ENCODE results near the gene EYS. TPM values are rescaled to one million over a fixed set of nuclear protein-coding genes. Genes with fewer than 3 reads are reported as not detected.

Gene EYS
- 0.22 and 0.51 TPM in 2 replicates for total RNA-seq (2012; rRNA removed)

DNA sequence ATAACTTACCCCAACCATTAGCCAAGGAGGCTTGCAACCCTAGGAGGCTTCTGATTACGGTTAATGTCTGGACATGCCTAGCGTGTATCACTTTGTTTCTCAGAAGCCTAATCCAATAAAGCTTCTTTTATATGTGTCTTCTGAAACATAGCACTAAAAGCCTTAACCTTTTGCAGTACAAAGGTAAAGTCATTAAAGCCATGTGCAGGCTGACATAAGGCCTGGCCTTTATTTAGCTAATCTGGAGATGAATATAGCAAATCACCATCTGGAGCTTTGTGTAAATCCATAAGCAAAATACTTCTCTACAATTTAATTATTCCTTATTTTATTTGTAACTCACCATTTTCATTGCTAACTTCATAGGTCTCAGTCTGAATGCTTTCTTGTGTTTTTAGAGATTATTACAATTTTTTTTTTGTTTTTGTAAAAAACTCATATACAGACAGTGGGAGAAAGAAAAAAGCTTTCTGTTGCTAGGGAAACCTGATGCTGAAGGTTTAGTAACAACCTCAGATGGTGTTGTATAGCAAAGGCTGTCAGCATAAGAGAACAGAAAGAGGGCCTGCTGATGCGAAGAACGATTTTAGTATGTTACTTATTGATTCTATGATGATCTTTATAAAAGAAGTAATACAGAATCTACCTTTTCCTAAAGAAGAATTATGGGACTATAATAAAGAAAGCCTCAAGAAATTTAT lies at the start of gene EYS:
Gene EYS (minus strand): TSS at position 101 of the 701 bp plus-strand sequence. CDS start 211,816 bp downstream, outside the sequence.
- Histone ChIP-seq H3K4me1 (ENCODE audit: control insufficient read depth, insufficient read depth, low read length) (no peaks in the 10 kb centered on the region), H3K4me2 (ENCODE audit: low read length) (no peak within 1 kb of the TSS), H3K4me3 (ENCODE audit: low read length) (no peak within 1 kb of the TSS), H3K36me3 (ENCODE audit: insufficient read depth, low read length) (no peaks in the 10 kb centered on the region), H3K27me3 (ENCODE audit: control insufficient read depth, insufficient read depth, low read length) (no peaks in the 10 kb centered on the region), H3K9ac (ENCODE audit: low read depth, low read length) (no peak within 1 kb of the TSS), H3K9me3 (replicated peaks; ENCODE audit: low read length) (no peaks in the 10 kb centered on the region)

GRCh38 chr6:65746302-65746701 lies 39.3 kb upstream of the EYS start:
- Histone ChIP-seq H3K36me3 (ENCODE audit: insufficient read depth, low read length) (no peaks in the 10 kb centered on the region), H3K4me3 (ENCODE audit: low read length) (no peak overlapping the region), H3K9me3 (replicated peaks; ENCODE audit: low read length) (peaks cover 16% of the 10 kb centered on the region), H3K4me1 (ENCODE audit: control insufficient read depth, insufficient read depth, low read length) (no peaks in the 10 kb centered on the region), H3K4me2 (ENCODE audit: low read length) (no peak overlapping the region), H3K9ac (ENCODE audit: low read depth, low read length) (no peak overlapping the region), H3K27me3 (ENCODE audit: control insufficient read depth, insufficient read depth, low read length) (no peaks in the 10 kb centered on the region)

DNA sequence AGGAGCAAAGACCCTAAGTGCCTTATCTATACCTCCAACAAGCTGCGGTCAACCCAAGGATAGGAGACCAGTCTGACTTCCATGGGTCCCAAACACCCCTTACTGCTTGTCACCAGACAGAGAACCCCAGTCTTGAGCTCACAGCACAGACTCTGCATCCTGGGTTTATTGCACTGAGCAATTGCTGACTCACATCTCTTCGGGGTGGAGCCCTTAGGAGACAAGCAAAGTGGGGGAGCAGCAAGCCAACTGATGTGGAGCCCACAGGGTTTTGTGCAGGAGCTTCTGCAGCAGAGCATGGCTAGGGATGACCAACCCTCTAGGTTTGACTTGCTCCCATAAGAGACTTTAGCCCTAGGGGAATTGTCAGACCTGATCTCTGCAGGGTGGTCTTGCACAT lies 38.6 kb upstream of the EYS start:
- H3K36me3 ChIP-seq (ENCODE audit: insufficient read depth, low read length): no peaks in the 10 kb centered on the region
- no peak overlapping the region for H3K4me3 ChIP-seq (ENCODE audit: low read length)
- no peaks in the 10 kb centered on the region for H3K27me3 ChIP-seq (ENCODE audit: control insufficient read depth, insufficient read depth, low read length)
- H3K9me3 ChIP-seq (replicated peaks; ENCODE audit: low read length): peaks cover 16% of the 10 kb centered on the region
- no peak overlapping the region for H3K4me2 ChIP-seq (ENCODE audit: low read length)
- H3K9ac ChIP-seq (ENCODE audit: low read depth, low read length): no peak overlapping the region
- no peaks in the 10 kb centered on the region for H3K4me1 ChIP-seq (ENCODE audit: control insufficient read depth, insufficient read depth, low read length)

GRCh38 chr6:65728879-65729479 lies 22.0 kb upstream of the EYS start:
- Histone ChIP-seq H3K9me3 (replicated peaks; ENCODE audit: low read length) (peaks cover 7% of the 10 kb centered on the region), H3K4me1 (ENCODE audit: control insufficient read depth, insufficient read depth, low read length) (no peaks in the 10 kb centered on the region), H3K4me2 (ENCODE audit: low read length) (no peak overlapping the region), H3K4me3 (ENCODE audit: low read length) (no peak overlapping the region), H3K9ac (ENCODE audit: low read depth, low read length) (no peak overlapping the region), H3K27me3 (ENCODE audit: control insufficient read depth, insufficient read depth, low read length) (no peaks in the 10 kb centered on the region), H3K36me3 (ENCODE audit: insufficient read depth, low read length) (no peaks in the 10 kb centered on the region)

DNA sequence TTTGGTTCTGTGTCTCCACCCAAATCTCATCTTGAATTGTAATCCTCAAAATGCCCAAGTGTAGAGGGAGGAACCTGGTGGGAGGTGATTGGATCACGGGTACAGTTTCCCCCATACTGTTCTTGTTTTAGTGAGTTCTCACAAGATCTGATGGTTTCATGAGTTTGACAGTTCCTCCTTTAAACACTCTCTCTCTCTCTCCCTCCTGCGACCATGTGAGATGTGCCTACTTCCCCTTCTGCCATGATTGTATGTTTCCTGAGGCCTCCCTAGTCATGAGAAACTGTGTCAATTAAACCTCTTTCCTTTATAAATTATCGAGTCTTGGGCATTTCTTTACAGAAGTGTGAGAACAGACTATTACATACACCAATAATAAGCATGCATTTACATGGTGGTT lies 12.1 kb upstream of the EYS start:
- H3K27me3 ChIP-seq (ENCODE audit: control insufficient read depth, insufficient read depth, low read length): no peaks in the 10 kb centered on the region
- H3K36me3 ChIP-seq (ENCODE audit: insufficient read depth, low read length): no peaks in the 10 kb centered on the region
- no peak overlapping the region for H3K4me2 ChIP-seq (ENCODE audit: low read length)
- no peaks in the 10 kb centered on the region for H3K9me3 ChIP-seq (replicated peaks; ENCODE audit: low read length)
- H3K4me1 ChIP-seq (ENCODE audit: control insufficient read depth, insufficient read depth, low read length): no peaks in the 10 kb centered on the region
- no peak overlapping the region for H3K9ac ChIP-seq (ENCODE audit: low read depth, low read length)
- no peak overlapping the region for H3K4me3 ChIP-seq (ENCODE audit: low read length)

DNA sequence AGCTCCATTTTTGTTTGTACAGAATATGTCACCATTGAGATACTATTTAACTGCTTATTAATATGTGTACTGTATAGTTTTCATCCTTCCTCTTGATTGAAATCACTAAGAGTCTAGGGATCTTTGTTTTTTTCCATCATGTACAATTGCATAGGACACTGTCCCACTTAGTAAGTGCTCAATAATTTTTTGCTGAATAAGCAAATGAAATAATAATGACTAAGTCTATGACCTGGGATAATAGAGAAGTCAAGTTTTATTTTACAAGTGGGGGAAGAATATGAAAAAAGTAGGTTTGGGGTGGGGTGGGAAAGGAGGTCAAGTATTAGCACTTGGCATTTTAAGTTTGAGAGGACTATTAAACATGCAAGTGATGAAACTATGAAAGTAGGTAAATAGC lies 4.5 kb upstream of the EYS start:
- no peak overlapping the region for H3K9ac ChIP-seq (ENCODE audit: low read depth, low read length)
- H3K4me2 ChIP-seq (ENCODE audit: low read length): no peak overlapping the region

GRCh38 chr6:65709099-65709830 lies 2.2 kb upstream of the EYS start:
- no peaks in the 10 kb centered on the region for H3K27me3 ChIP-seq (ENCODE audit: control insufficient read depth, insufficient read depth, low read length)
- no peaks in the 10 kb centered on the region for H3K36me3 ChIP-seq (ENCODE audit: insufficient read depth, low read length)
- no peaks in the 10 kb centered on the region for H3K9me3 ChIP-seq (replicated peaks; ENCODE audit: low read length)
- no peak overlapping the region for H3K4me2 ChIP-seq (ENCODE audit: low read length)
- H3K4me3 ChIP-seq (ENCODE audit: low read length): no peak overlapping the region
- H3K4me1 ChIP-seq (ENCODE audit: control insufficient read depth, insufficient read depth, low read length): no peaks in the 10 kb centered on the region
- no peak overlapping the region for H3K9ac ChIP-seq (ENCODE audit: low read depth, low read length)

More for the DNA sequence above, 4.5 kb upstream of the EYS start:
- H3K4me3 ChIP-seq (ENCODE audit: low read length): no peak overlapping the region
- H3K4me1 ChIP-seq (ENCODE audit: control insufficient read depth, insufficient read depth, low read length): no peaks in the 10 kb centered on the region
- H3K27me3 ChIP-seq (ENCODE audit: control insufficient read depth, insufficient read depth, low read length): no peaks in the 10 kb centered on the region
- H3K36me3 ChIP-seq (ENCODE audit: insufficient read depth, low read length): no peaks in the 10 kb centered on the region
- H3K9me3 ChIP-seq (replicated peaks; ENCODE audit: low read length): no peaks in the 10 kb centered on the region

- Histone ChIP-seq H3K36me3 (ENCODE audit: insufficient read depth, low read length) (no peaks in the 10 kb centered on the region), H3K4me1 (ENCODE audit: control insufficient read depth, insufficient read depth, low read length) (no peaks in the 10 kb centered on the region), H3K4me3 (ENCODE audit: low read length) (no peak overlapping the region), H3K9ac (ENCODE audit: low read depth, low read length) (no peak overlapping the region), H3K4me2 (ENCODE audit: low read length) (no peak overlapping the region), H3K27me3 (ENCODE audit: control insufficient read depth, insufficient read depth, low read length) (no peaks in the 10 kb centered on the region), H3K9me3 (replicated peaks; ENCODE audit: low read length) (no peaks in the 10 kb centered on the region)
Measured at GRCh38 chr6:65708162-65708561, 1.1 kb upstream of the EYS start.

- Histone ChIP-seq H3K4me1 (ENCODE audit: control insufficient read depth, insufficient read depth, low read length) (no peaks in the 10 kb centered on the region), H3K4me2 (ENCODE audit: low read length) (no peak overlapping the region), H3K4me3 (ENCODE audit: low read length) (no peak overlapping the region), H3K9ac (ENCODE audit: low read depth, low read length) (no peak overlapping the region), H3K36me3 (ENCODE audit: insufficient read depth, low read length) (no peaks in the 10 kb centered on the region), H3K9me3 (replicated peaks; ENCODE audit: low read length) (no peaks in the 10 kb centered on the region), H3K27me3 (ENCODE audit: control insufficient read depth, insufficient read depth, low read length) (no peaks in the 10 kb centered on the region)
Measured at GRCh38 chr6:65706436-65706835, 590 bp downstream of the EYS start.

DNA sequence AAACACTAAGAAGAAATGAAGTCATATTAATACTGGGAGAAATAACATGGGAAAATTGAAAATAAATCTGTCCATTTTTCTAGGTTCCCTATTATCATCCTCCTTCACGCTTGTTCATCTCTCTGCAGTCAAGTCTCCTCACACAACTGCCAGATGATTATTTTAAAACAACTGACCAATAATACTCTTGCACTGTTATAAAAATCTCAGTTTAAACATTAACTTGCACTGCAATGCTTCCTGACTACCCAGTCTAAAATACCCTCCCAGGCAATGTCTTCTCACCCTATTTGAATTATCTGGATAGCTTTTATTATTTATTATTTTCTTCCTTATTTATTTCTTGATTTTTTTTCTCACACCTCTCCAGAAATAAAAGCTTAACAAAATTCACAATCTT lies 5.7 kb downstream of the EYS start:
- H3K27me3 ChIP-seq (ENCODE audit: control insufficient read depth, insufficient read depth, low read length): no peaks in the 10 kb centered on the region

GRCh38 chr6:65700561-65700960 lies 6.5 kb downstream of the EYS start:
- Histone ChIP-seq H3K9me3 (replicated peaks; ENCODE audit: low read length) (peaks cover 3% of the 10 kb centered on the region), H3K27me3 (ENCODE audit: control insufficient read depth, insufficient read depth, low read length) (no peaks in the 10 kb centered on the region), H3K36me3 (ENCODE audit: insufficient read depth, low read length) (no peaks in the 10 kb centered on the region), H3K9ac (ENCODE audit: low read depth, low read length) (no peak overlapping the region), H3K4me1 (ENCODE audit: control insufficient read depth, insufficient read depth, low read length) (no peaks in the 10 kb centered on the region), H3K4me3 (ENCODE audit: low read length) (no peak overlapping the region), H3K4me2 (ENCODE audit: low read length) (no peak overlapping the region)

More for the DNA sequence above, 5.7 kb downstream of the EYS start:
- Histone ChIP-seq H3K9me3 (replicated peaks; ENCODE audit: low read length) (peaks cover 3% of the 10 kb centered on the region), H3K36me3 (ENCODE audit: insufficient read depth, low read length) (no peaks in the 10 kb centered on the region), H3K4me2 (ENCODE audit: low read length) (no peak overlapping the region), H3K4me1 (ENCODE audit: control insufficient read depth, insufficient read depth, low read length) (no peaks in the 10 kb centered on the region), H3K9ac (ENCODE audit: low read depth, low read length) (no peak overlapping the region), H3K4me3 (ENCODE audit: low read length) (no peak overlapping the region)

All from skeletal muscle satellite cell (primary cell).